Neural progenitor cell (in vitro differentiated cells): ENCODE data around the gene IDE.

Experiments used
- CTCF ChIP-seq: fragments of 200-600 bp; sonication (generic); IDR thresholded peaks from 2 replicates; pipeline ENCODE4 v1.5.1; 2017; ENCODE audit warnings: antibody characterized with exemption, mild to moderate bottlenecking
- EZH2 ChIP-seq: fragments of 200-600 bp; sonication (generic); IDR thresholded peaks from 2 replicates; pipeline ENCODE4 v1.6.1; 2017; ENCODE audit warnings: antibody characterized with exemption, mild to moderate bottlenecking, moderate library complexity
- EZH2phosphoT487 ChIP-seq: fragments of 200-600 bp; sonication (generic); IDR thresholded peaks from 2 replicates; pipeline ENCODE4 v1.6.1; 2017; ENCODE audit warnings: antibody characterized with exemption

DNA sequence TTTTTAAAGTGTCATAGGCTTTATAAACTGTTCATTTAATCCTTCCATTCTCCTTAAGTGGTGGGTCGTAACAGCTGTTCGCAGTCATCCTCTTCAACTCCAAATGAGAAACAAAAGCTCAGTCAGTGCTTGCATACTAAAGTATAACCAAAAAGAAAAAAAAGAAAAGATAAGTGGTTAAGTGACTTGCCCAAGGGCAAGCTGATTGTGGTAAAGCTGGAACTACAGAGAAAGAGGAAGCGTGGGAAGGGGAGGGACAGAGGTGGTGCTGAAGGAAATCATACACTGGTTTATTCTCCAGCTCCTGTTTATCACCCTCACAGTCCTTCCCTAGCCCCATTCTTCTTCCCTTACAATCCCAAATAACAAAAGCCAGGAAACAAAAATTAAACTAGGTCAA, 29.6 kb downstream of the IDE start:
- TF ChIP-seq CTCF: no peak
- no peak for TF ChIP-seq EZH2
- TF ChIP-seq EZH2phosphoT487: no peak
